K562 (cell line): ENCODE results near the gene HEPHL1. TPM values are rescaled to one million over a fixed set of nuclear protein-coding genes. Genes with fewer than 3 reads are reported as not detected.
"Not testable (repeated sequence)": the region's sequence is repeated elsewhere in the genome, so short reads cannot be mapped to it uniquely, and the experiment has no call there.

Source experiments
- ATAC-seq: fragments of 200-7000 bp; cut with Tn5 transposase; 3 replicates; pipeline ENCODE4 v1.9.1; 2020; ENCODE audit warnings: moderate library complexity
- BruUV-seq: library from RNA; stranded (reverse); fragments of 400-500 nt; replicated peaks from 2 replicates; lab custom pipeline; 2021; lab: Mats Ljungman, UMichigan
- CTCF ChIA-PET: fragments of 300-600 bp; formaldehyde crosslinking; extraction: SDS; loops from one replicate; lab custom pipeline; 2021; ENCODE audit warnings: low intra/inter-chr PET ratio; lab: Yijun Ruan, JAX
- POLR2A ChIA-PET: fragments of 300-600, 350-650 bp; sonication (Branson Sonifier 250); formaldehyde crosslinking; extraction: SDS; loops from one replicate; lab custom pipeline; 2021; ENCODE audit warnings: antibody characterized with exemption, inconsistent platforms; lab: Yijun Ruan, JAX
- DNase-seq, 4 experiments: peaks; one replicate each; pipeline versions ENCODE4 v3.0.0 to v3.0.0-alpha.2; 2011 to 2018; ENCODE audit warnings: low spot score in 3 of 4, mixed read lengths in 3 of 4; ENCODE audit errors: extremely low read depth in 1 of 4
- FAIRE-seq: peaks from 2 replicates; lab custom pipeline; 2011; peaks lifted over from hg19 to GRCh38; lab: Jason Lieb, UNC
- H2AFZ ChIP-seq: 2 replicates; pipeline ENCODE4 v1.6.0; 2011; ENCODE audit warnings: low read depth, low read length, control low read depth, inconsistent platforms
- H3K27ac ChIP-seq: fragments of 200-600 bp; 3 replicates; pipeline ENCODE4 v1.8.0; 2011; ENCODE audit warnings: low read depth, mild to moderate bottlenecking, control low read depth, inconsistent platforms, low read length, moderate library complexity, mixed read lengths; ENCODE audit errors: extremely low read depth
- H3K27me3 ChIP-seq, 2 experiments: fragments of 300-600 bp in 1 of 2; 2 replicates in 1 of 2; 3 replicates in 1 of 2; pipeline versions ENCODE4 v1.6.0 to v1.8.0; 2011; ENCODE audit warnings: inconsistent platforms in 2 of 2, low read length in 2 of 2, mild to moderate bottlenecking in 1 of 2, mixed read lengths in 1 of 2, moderate library complexity in 1 of 2; ENCODE audit not compliant: control insufficient read depth in 2 of 2, insufficient read depth in 2 of 2
- H3K36me3 ChIP-seq: fragments of 300-600 bp; 3 replicates; pipeline ENCODE4 v1.8.0; 2011; ENCODE audit warnings: mild to moderate bottlenecking, low read length, inconsistent platforms; ENCODE audit not compliant: control insufficient read depth, insufficient read depth
- H3K4me1 ChIP-seq, 2 experiments: fragments of 200-600 bp in 1 of 2; replicated peaks in 1 of 2; 2 replicates in 1 of 2; 3 replicates in 1 of 2; pipeline versions ENCODE4 v1.5.1 to v1.8.0; 2011; ENCODE audit warnings: inconsistent platforms in 2 of 2, low read length in 2 of 2, mild to moderate bottlenecking in 1 of 2, mixed read lengths in 1 of 2, moderate library complexity in 1 of 2; ENCODE audit not compliant: control insufficient read depth in 2 of 2, insufficient read depth in 2 of 2
- H3K4me2 ChIP-seq: 2 replicates; pipeline ENCODE4 v1.6.1; 2011; ENCODE audit warnings: low read length, control low read depth, inconsistent platforms, mixed read lengths; ENCODE audit not compliant: insufficient read depth
- H3K4me3 ChIP-seq: fragments of 200-600 bp; sonication (generic), shearing (Covaris generic); 2 replicates; pipeline ENCODE4 v1.5.1; 2016; ENCODE audit warnings: control low read depth, inconsistent platforms
- H3K79me2 ChIP-seq: fragments of 200-600 bp; 3 replicates; pipeline ENCODE4 v1.8.0; 2011; ENCODE audit warnings: low read length, inconsistent platforms; ENCODE audit not compliant: control insufficient read depth, insufficient read depth
- H3K9ac ChIP-seq, 2 experiments: 2 replicates each; pipeline versions ENCODE4 v1.6.0 to v1.6.1; 2011; ENCODE audit warnings: low read depth in 2 of 2, low read length in 2 of 2, control low read depth in 1 of 2, inconsistent platforms in 1 of 2, mild to moderate bottlenecking in 1 of 2, mixed read lengths in 1 of 2; ENCODE audit not compliant: insufficient read depth in 1 of 2
- H3K9me1 ChIP-seq: one replicate; pipeline ENCODE4 v1.6.0; 2011; ENCODE audit warnings: inconsistent platforms, mild to moderate bottlenecking, low read length, moderate library complexity; ENCODE audit not compliant: control insufficient read depth, insufficient read depth
- H3K9me3 ChIP-seq: replicated peaks from 2 replicates; pipeline ENCODE4 v1.5.1; 2011; ENCODE audit warnings: low read depth, low read length, inconsistent platforms; ENCODE audit not compliant: control insufficient read depth, insufficient read depth
- H4K20me1 ChIP-seq: replicated peaks from 2 replicates; pipeline ENCODE4 v1.6.1; 2011; ENCODE audit warnings: low read length, inconsistent platforms, mixed read lengths; ENCODE audit not compliant: control insufficient read depth, insufficient read depth
- CREB3 ChIP-seq: fragments of 450-650 bp; conservative IDR thresholded peaks from 2 replicates; pipeline ENCODE4 v1.6.1; 2016; ENCODE audit warnings: missing genetic modification characterization, low read depth, mild to moderate bottlenecking, missing compliant biosample characterization, moderate library complexity
- DNMT1 ChIP-seq: fragments of 450-650 bp; IDR thresholded peaks from 2 replicates; pipeline ENCODE4 v1.6.1; 2016; ENCODE audit warnings: antibody characterized with exemption, mild to moderate bottlenecking
- HDGF ChIP-seq: fragments of 450-650 bp; IDR thresholded peaks from 2 replicates; pipeline ENCODE4 v1.6.1; 2016
- NFE2 ChIP-seq: IDR thresholded peaks from 2 replicates; pipeline ENCODE4 v1.6.1; 2014; ENCODE audit warnings: antibody characterized with exemption, low read depth
- THRB ChIP-seq: fragments of 450-650 bp; formaldehyde crosslinking; conservative IDR thresholded peaks from 2 replicates; pipeline ENCODE4 v1.4.0; 2022; ENCODE audit warnings: mild to moderate bottlenecking, missing genetic modification characterization
- U2AF1 ChIP-seq: fragments of 200-400 bp; formaldehyde crosslinking; optimal IDR thresholded peaks from 2 replicates; pipeline ENCODE3; 2017; ENCODE audit warnings: mild to moderate bottlenecking, low read depth, low read length, moderate library complexity
- ZBTB26 ChIP-seq: fragments of 450-650 bp; formaldehyde crosslinking; IDR thresholded peaks from 2 replicates; pipeline ENCODE4 v1.4.0; 2022; ENCODE audit warnings: missing genetic modification characterization
- ZNF766 ChIP-seq: fragments of 200-800 bp; sonication (Bioruptor generic); conservative IDR thresholded peaks from 2 replicates; pipeline ENCODE4 v1.6.1; 2016; ENCODE audit warnings: missing genetic modification characterization, missing compliant biosample characterization
- WGBS: fragments of 100-300 bp; shearing (Covaris generic); methylation state at CpG from one replicate; pipeline ENCODE4 v1.1.6; 2016; ENCODE audit warnings: low coverage, mixed read lengths; ENCODE audit not compliant: insufficient coverage; ENCODE audit errors: missing lambda C conversion rate; 5-methylcytosine and 5-hydroxymethylcytosine counted together
- in situ Hi-C: fragments of 300-500 bp; cut with MboI; formaldehyde crosslinking; loops from 4 replicates; pipeline ENCODE4 v1.15.0; 2018; ENCODE audit warnings: inconsistent platforms, mixed read lengths
- intact Hi-C: fragments of 100-400 bp; cut with micrococcal nuclease; formaldehyde crosslinking; loops from 2 replicates; pipeline ENCODE4 v1.14.2; 2022
- polyA plus RNA-seq, 8 experiments: library from polyadenylated mRNA; depleted of rRNA in 4 of 8; stranded (reverse) in 5 of 8; unstranded in 3 of 8; fragments of >200 nt; fragmentation: Nextera tagmentation in 2 of 8; fragmentation: Illumina TruSeq in 1 of 8; extraction: Ambion mirVana in 2 of 8; extraction: Trizol in 1 of 8; gene quantifications; 2 replicates each; pipeline versions ENCODE4 v1.2.1 to v1.2.3, GENCODE V29; 2011 to 2014; ENCODE audit warnings: inconsistent platforms in 1 of 8, missing spikeins in 1 of 8
- total RNA-seq, 7 experiments: library from RNA; depleted of rRNA in 6 of 7; stranded (reverse); fragments of >200 nt in 6 of 7; fragmentation: Illumina TruSeq in 2 of 7; extraction: Trizol in 2 of 7; gene quantifications; 2 replicates each; pipeline versions ENCODE4 v1.2.1 to v1.2.3, GENCODE V29; 2011 to 2021; ENCODE audit warnings: low replicate concordance in 1 of 7

Gene HEPHL1
- total and polyA plus RNA-seq, 9 of the 15 experiments (the other 6 are each of a cell fraction or from before 2014, with no cell fraction given): 0.01 TPM; not detected in 8

- no peaks in the 10 kb centered on the region; the same call in 1 of the 2 replicates for H3K9me3 ChIP-seq
- H4K20me1 ChIP-seq: no peaks in the 10 kb centered on the region
- no peak overlapping the region for H3K4me2 ChIP-seq
- intact Hi-C loops (no loop called here), in situ Hi-C loops (no loop called here)
- no peak for DNase-seq
- no peaks in the 10 kb centered on the region for H3K79me2 ChIP-seq
- no peak overlapping the region for H3K9ac ChIP-seq
- no peaks in the 10 kb centered on the region for H3K4me1 ChIP-seq
- no peak for FAIRE-seq
- no peak overlapping the region for H2AFZ ChIP-seq
- CTCF ChIA-PET: no interaction called here
- H3K4me3 ChIP-seq: no peak overlapping the region
- H3K36me3 ChIP-seq: no peaks in the 10 kb centered on the region
- H3K9me1 ChIP-seq: no peaks in the 10 kb centered on the region
- H3K27me3 ChIP-seq: peaks cover 0 to 4% of the 10 kb centered on the region in 2 experiments; a peak in 2 of 5 replicates
- POLR2A ChIA-PET: interaction anchor here (0.8 to 1.5 kb wide), 2 partner anchors 9 to 11 kb away, joined by 3 read pairs; no protein-coding TSS in a partner anchor
- BruUV-seq: no TSS peak
- H3K27ac ChIP-seq: no peak overlapping the region
- TF ChIP-seq ZNF766 (CRISPR knock-in tag) (no peak), THRB (CRISPR knock-in tag) (no peak), CREB3 (tag) (no peak), HDGF (no peak), U2AF1 (no peak), ZBTB26 (CRISPR knock-in tag) (no peak), NFE2 (no peak), DNMT1 (no peak)
- no peak for ATAC-seq
Measured at GRCh38 chr11:94117871-94118270, 96.7 kb downstream of the HEPHL1 start.

- H3K4me1 ChIP-seq, H3K36me3 ChIP-seq, H2AFZ ChIP-seq, H3K79me2 ChIP-seq, H3K4me3 ChIP-seq, H3K9me1 ChIP-seq, H3K9ac ChIP-seq, FAIRE-seq, BruUV-seq, H3K27ac ChIP-seq, ATAC-seq, H3K9me3 ChIP-seq, H3K4me2 ChIP-seq, DNase-seq, H3K27me3 ChIP-seq, H4K20me1 ChIP-seq, CTCF ChIA-PET, in situ Hi-C loops, intact Hi-C loops: not testable (repeated sequence)
- 34% methylated on average over 6 of the region's 6 CpGs for WGBS
- POLR2A ChIA-PET: interaction anchor here (0.7 kb wide), 1 partner anchor 11 kb away, joined by 3 read pairs; no protein-coding TSS in a partner anchor
Measured at GRCh38 chr11:94119676-94120075, 98.5 kb downstream of the HEPHL1 start.
